Ishikawa (cell line): ENCODE measurements around the gene EZH2.

ENCODE experiments used
- RAD21 ChIP-seq: IDR thresholded peaks from 2 replicates; pipeline ENCODE4 v1.6.1; 2012; ENCODE audit warnings: low read depth
- TAF1 ChIP-seq: IDR thresholded peaks from 2 replicates; pipeline ENCODE4 v1.6.1; 2012; ENCODE audit warnings: low read depth, mild to moderate bottlenecking
- TEAD4 ChIP-seq: IDR thresholded peaks from 2 replicates; pipeline ENCODE4 v1.6.1; 2012
- YY1 ChIP-seq: IDR thresholded peaks from 2 replicates; pipeline ENCODE4 v1.6.1; 2012; ENCODE audit warnings: low read depth
- TF ChIP-seq, protein P1 (sequence below): IDR thresholded peaks from 2 replicates; pipeline ENCODE4 v1.6.1; 2012; ENCODE audit warnings: low read depth, mild to moderate bottlenecking
- TF ChIP-seq, protein P2 (sequence below): IDR thresholded peaks from 2 replicates; pipeline ENCODE4 v1.6.1; 2012

DNA sequence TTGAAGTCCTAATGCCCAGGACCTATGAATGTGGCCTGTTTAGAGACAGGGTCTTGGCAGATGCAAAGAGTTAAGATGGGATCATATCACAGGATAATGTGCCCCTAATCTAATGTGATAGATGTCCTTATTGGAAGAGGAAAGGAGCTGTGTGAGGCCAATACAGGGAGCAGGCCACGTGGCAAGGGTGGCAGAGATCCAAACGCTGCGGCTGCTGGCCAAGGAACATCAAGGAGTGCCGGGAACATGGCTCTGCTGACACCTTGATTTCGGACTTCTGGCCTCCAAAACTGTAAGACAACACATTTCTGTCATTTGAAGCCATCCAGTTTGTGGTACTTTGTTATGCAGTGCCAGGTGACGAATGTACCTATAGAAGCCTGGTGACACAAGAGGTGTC lies 37.7 kb upstream of the EZH2 start:
- no peak for TF ChIP-seq YY1
- no peak for TF ChIP-seq TEAD4
- no peak for TF ChIP-seq TAF1
- no peak for TF ChIP-seq RAD21
- TF ChIP-seq, protein P1, sequence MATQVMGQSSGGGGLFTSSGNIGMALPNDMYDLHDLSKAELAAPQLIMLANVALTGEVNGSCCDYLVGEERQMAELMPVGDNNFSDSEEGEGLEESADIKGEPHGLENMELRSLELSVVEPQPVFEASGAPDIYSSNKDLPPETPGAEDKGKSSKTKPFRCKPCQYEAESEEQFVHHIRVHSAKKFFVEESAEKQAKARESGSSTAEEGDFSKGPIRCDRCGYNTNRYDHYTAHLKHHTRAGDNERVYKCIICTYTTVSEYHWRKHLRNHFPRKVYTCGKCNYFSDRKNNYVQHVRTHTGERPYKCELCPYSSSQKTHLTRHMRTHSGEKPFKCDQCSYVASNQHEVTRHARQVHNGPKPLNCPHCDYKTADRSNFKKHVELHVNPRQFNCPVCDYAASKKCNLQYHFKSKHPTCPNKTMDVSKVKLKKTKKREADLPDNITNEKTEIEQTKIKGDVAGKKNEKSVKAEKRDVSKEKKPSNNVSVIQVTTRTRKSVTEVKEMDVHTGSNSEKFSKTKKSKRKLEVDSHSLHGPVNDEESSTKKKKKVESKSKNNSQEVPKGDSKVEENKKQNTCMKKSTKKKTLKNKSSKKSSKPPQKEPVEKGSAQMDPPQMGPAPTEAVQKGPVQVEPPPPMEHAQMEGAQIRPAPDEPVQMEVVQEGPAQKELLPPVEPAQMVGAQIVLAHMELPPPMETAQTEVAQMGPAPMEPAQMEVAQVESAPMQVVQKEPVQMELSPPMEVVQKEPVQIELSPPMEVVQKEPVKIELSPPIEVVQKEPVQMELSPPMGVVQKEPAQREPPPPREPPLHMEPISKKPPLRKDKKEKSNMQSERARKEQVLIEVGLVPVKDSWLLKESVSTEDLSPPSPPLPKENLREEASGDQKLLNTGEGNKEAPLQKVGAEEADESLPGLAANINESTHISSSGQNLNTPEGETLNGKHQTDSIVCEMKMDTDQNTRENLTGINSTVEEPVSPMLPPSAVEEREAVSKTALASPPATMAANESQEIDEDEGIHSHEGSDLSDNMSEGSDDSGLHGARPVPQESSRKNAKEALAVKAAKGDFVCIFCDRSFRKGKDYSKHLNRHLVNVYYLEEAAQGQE, result no peak
- TF ChIP-seq, protein P2, sequence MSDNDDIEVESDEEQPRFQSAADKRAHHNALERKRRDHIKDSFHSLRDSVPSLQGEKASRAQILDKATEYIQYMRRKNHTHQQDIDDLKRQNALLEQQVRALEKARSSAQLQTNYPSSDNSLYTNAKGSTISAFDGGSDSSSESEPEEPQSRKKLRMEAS, result no peak
